Keratinocyte (primary cell): ENCODE measurements around the gene IGFL4. TPM values are rescaled to one million over a fixed set of nuclear protein-coding genes. Genes with fewer than 3 reads are reported as not detected.
A peak's percentile ranks its signal among the peaks of the same experiment; 100 is the strongest.

Experiments used
- DNase-seq: peaks from one replicate; pipeline ENCODE4 v3.0.0-alpha.2; 2011; ENCODE audit warnings: low read depth, missing footprints, low spot score
- FAIRE-seq: peaks from 2 replicates; lab custom pipeline; 2011; peaks lifted over from hg19 to GRCh38; lab: Jason Lieb, UNC
- H2AFZ ChIP-seq: 2 replicates; pipeline ENCODE4 v1.6.0; 2012; ENCODE audit warnings: low read length, control low read depth, inconsistent platforms; ENCODE audit not compliant: control insufficient read depth
- H3K27ac ChIP-seq: 2 replicates; pipeline ENCODE4 v1.5.1; 2011; ENCODE audit warnings: low read length; ENCODE audit not compliant: control insufficient read depth, insufficient read depth
- H3K27me3 ChIP-seq: 3 replicates; pipeline ENCODE4 v1.6.0; 2011; ENCODE audit warnings: low read length; ENCODE audit not compliant: control insufficient read depth, insufficient read depth; ENCODE audit errors: extremely low read depth
- H3K36me3 ChIP-seq, 2 experiments: 2 replicates in 1 of 2; 3 replicates in 1 of 2; pipeline ENCODE4 v1.5.1; 2011; ENCODE audit warnings: low read length in 2 of 2, mild to moderate bottlenecking in 1 of 2; ENCODE audit not compliant: control insufficient read depth in 2 of 2, insufficient read depth in 2 of 2; ENCODE audit errors: extremely low read depth in 1 of 2
- H3K4me1 ChIP-seq: 3 replicates; pipeline ENCODE4 v1.5.1; 2011; ENCODE audit warnings: low read length; ENCODE audit not compliant: control insufficient read depth, insufficient read depth; ENCODE audit errors: extremely low read depth
- H3K4me2 ChIP-seq: 3 replicates; pipeline ENCODE4 v1.6.0; 2011; ENCODE audit warnings: low read depth, low read length; ENCODE audit not compliant: control insufficient read depth, insufficient read depth; ENCODE audit errors: extremely low read depth
- H3K4me3 ChIP-seq, 3 experiments: fragments of 200-600 bp in 1 of 3; sonication (generic) in 1 of 3; 2 replicates in 2 of 3; 3 replicates in 1 of 3; pipeline ENCODE4 v1.5.1; 2011 to 2016; ENCODE audit warnings: low read length in 3 of 3, mild to moderate bottlenecking in 3 of 3, control low read depth in 2 of 3, inconsistent platforms in 1 of 3, low read depth in 1 of 3, mixed read lengths in 1 of 3, mixed run types in 1 of 3, moderate library complexity in 1 of 3; ENCODE audit not compliant: control insufficient read depth in 2 of 3, insufficient read depth in 2 of 3; ENCODE audit errors: extremely low read depth in 1 of 3
- H3K79me2 ChIP-seq: 2 replicates; pipeline ENCODE4 v1.6.0; 2012; ENCODE audit warnings: low read length; ENCODE audit not compliant: control insufficient read depth, insufficient read depth
- H3K9ac ChIP-seq: 3 replicates; pipeline ENCODE4 v1.6.0; 2011; ENCODE audit warnings: low read length; ENCODE audit not compliant: control insufficient read depth, insufficient read depth; ENCODE audit errors: extremely low read depth
- H3K9me1 ChIP-seq: 3 replicates; pipeline ENCODE4 v1.6.0; 2011; ENCODE audit warnings: low read length; ENCODE audit not compliant: control insufficient read depth, insufficient read depth; ENCODE audit errors: extremely low read depth
- H3K9me3 ChIP-seq: 2 replicates; pipeline ENCODE4 v1.5.1; 2012; ENCODE audit warnings: low read depth, low read length; ENCODE audit not compliant: control insufficient read depth
- H4K20me1 ChIP-seq: 3 replicates; pipeline ENCODE4 v1.6.0; 2011; ENCODE audit warnings: low read length; ENCODE audit not compliant: control insufficient read depth, insufficient read depth; ENCODE audit errors: extremely low read depth
- CTCF ChIP-seq, 3 experiments: IDR thresholded peaks in 1 of 3; conservative IDR thresholded peaks in 1 of 3; optimal IDR thresholded peaks in 1 of 3; 2 replicates in 2 of 3; 3 replicates in 1 of 3; pipeline versions ENCODE3 to v1.5.1; 2011; ENCODE audit warnings: low read length in 3 of 3, mild to moderate bottlenecking in 3 of 3, moderate library complexity in 2 of 3, control low read depth in 1 of 3, inconsistent platforms in 1 of 3; ENCODE audit not compliant: insufficient read depth in 2 of 3; ENCODE audit errors: extremely low read depth in 1 of 3
- EZH2 ChIP-seq: IDR thresholded peaks from one replicate; pipeline ENCODE4 v1.6.1; 2012; ENCODE audit warnings: inconsistent platforms, mild to moderate bottlenecking, low read length, moderate library complexity
- dilution Hi-C: fragments of 300-500 bp; cut with MboI; formaldehyde crosslinking; loops from one replicate; pipeline ENCODE4 v1.7.0; 2020; ENCODE audit warnings: low sequenced_read_pairs; ENCODE audit not compliant: extremely low pct_ligation_motif_present
- polyA plus RNA-seq, 5 experiments: library from polyadenylated mRNA; depleted of rRNA in 3 of 5; stranded (reverse) in 3 of 5; stranded (forward) in 1 of 5; unstranded in 1 of 5; fragments of >200 nt; gene quantifications; 1 replicate in 1 of 5; 2 replicates in 3 of 5; 3 replicates in 1 of 5; pipeline versions ENCODE4 v1.2.1 to v1.2.3, GENCODE V29; 2011 to 2012; ENCODE audit warnings: missing spikeins in 2 of 5, low read depth in 1 of 5, low replicate concordance in 1 of 5

Gene IGFL4
- polyA plus RNA-seq, 1 donor (not counting 4 experiments of a cell fraction or from before 2014, with no cell fraction given): not detected

DNA sequence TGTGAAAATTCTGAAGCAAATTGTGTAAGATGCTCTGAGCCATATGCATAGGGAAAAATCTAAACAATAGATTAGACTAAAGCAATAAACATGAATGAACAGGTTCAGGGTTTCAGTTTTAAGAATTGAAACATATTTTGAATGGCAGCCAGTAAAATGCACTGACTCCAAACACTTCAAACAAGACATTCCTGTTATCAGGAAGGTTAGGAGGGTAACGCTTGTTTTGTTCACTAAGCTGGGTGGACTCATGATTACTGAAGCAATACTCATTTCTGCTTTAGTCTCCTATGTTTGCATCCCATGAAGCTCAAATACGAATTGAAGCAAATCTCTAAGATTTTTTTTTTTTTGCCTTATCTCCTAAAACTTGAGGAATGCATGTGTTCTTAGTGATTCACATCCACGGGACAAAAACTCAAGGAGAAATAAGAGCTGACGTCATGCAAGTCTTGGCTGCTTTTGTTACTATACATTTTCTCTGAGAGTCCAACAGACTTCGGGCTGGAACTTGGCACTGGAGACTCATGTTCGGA, 29.1 kb upstream of the IGFL4 start:
- peak; percentile 96 for FAIRE-seq
- Histone ChIP-seq H3K36me3 (no peaks in the 10 kb centered on the region), H3K9me1 (no peaks in the 10 kb centered on the region), H3K27ac (peak overlapping the region; percentile 79), H4K20me1 (no peaks in the 10 kb centered on the region), H3K79me2 (no peaks in the 10 kb centered on the region), H2AFZ (no peak overlapping the region), H3K27me3 (peaks cover 10% of the 10 kb centered on the region), H3K9ac (peak overlapping the region; percentile 33), H3K4me3 (peak overlapping the region in 1 of 3 experiments; percentile 5), H3K9me3 (no peaks in the 10 kb centered on the region), H3K4me2 (peak overlapping the region; percentile 85), H3K4me1 (peaks cover 55% of the 10 kb centered on the region)
- dilution Hi-C loops: no loop called here
- DNase-seq: peak; percentile 61
- TF ChIP-seq EZH2 (no peak), CTCF (optimal IDR thresholded peaks at IDR 0.05 in 1 of 3, IDR thresholded peaks at IDR 0.05 in 1 of 3, conservative IDR thresholded peaks at IDR 0.05 in 1 of 3; ENCODE audit: extremely low read depth in 1 of 3, insufficient read depth in 2 of 3, low read length in 3 of 3) (no peak)

- H3K4me1 ChIP-seq: peaks cover 55% of the 10 kb centered on the region
- H3K27me3 ChIP-seq: peaks cover 6% of the 10 kb centered on the region
- H3K27ac ChIP-seq: peak overlapping the region; percentile 79
- dilution Hi-C loops: no loop called here
- no peaks in the 10 kb centered on the region for H3K79me2 ChIP-seq
- H3K9me1 ChIP-seq: no peaks in the 10 kb centered on the region
- TF ChIP-seq EZH2: no peak
- TF ChIP-seq CTCF (optimal IDR thresholded peaks at IDR 0.05 in 1 of 3, IDR thresholded peaks at IDR 0.05 in 1 of 3, conservative IDR thresholded peaks at IDR 0.05 in 1 of 3; ENCODE audit: extremely low read depth in 1 of 3, insufficient read depth in 2 of 3, low read length in 3 of 3): no peak
- peak; percentile 83 for DNase-seq
- FAIRE-seq: peak; percentile 99
- no peak overlapping the region for H2AFZ ChIP-seq
- no peaks in the 10 kb centered on the region for H3K36me3 ChIP-seq
- H3K9me3 ChIP-seq: no peaks in the 10 kb centered on the region
- no peaks in the 10 kb centered on the region for H4K20me1 ChIP-seq
- peak overlapping the region in 1 of 3 experiments; percentile 36 for H3K4me3 ChIP-seq
- peak overlapping the region; percentile 38 for H3K9ac ChIP-seq
- H3K4me2 ChIP-seq: peak overlapping the region; percentile 85
Observed at GRCh38 chr19:46068345-46069258, 27.8 kb upstream of the IGFL4 start.
